Measurements from ENCODE around the gene HDC. TPM values are rescaled to one million over a fixed set of nuclear protein-coding genes. Genes with fewer than 3 reads are reported as not detected.

Gene HDC
- total and polyA plus RNA-seq, 11 donors = 0.18 to 0.97 (median 0.39) TPM; not detected in 3

DNA sequence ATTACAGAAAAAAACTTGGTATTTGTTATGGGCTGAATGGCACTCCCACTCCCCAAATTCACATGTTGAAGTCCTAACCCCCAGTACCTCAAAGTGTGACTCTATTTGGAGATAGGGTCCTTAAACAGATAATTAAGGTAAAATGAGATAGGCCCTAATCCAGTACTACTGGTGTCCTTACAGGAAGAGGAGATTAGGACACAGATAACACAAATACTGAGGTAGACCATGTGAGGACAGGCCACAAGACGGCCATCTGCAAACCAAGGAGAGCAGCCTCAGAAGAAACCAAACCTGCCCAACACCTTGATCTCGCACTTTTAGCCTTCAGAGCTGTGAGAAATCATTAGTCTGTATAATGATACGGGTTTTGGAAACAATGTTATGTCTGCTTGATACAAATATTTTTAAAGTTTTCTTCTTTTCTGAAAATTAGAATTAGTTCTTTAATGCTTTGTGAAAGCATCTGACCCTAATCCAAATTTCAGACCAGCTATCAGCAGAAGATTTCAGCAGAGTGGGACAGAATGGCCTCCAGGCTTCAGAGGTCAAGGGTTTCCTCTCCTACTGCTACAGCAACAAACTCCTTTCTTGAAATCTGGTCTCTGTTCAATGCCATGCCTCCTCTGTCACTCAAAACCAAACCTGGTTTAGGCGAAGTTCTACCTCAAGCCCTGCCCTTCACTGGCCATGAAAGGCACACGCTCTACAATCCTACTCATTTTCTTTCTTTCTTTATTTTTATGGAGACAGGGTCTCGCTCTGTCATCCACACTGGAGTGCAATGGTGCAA lies 22.0 kb upstream of the HDC start:
- TF ChIP-seq, protein P1, sequence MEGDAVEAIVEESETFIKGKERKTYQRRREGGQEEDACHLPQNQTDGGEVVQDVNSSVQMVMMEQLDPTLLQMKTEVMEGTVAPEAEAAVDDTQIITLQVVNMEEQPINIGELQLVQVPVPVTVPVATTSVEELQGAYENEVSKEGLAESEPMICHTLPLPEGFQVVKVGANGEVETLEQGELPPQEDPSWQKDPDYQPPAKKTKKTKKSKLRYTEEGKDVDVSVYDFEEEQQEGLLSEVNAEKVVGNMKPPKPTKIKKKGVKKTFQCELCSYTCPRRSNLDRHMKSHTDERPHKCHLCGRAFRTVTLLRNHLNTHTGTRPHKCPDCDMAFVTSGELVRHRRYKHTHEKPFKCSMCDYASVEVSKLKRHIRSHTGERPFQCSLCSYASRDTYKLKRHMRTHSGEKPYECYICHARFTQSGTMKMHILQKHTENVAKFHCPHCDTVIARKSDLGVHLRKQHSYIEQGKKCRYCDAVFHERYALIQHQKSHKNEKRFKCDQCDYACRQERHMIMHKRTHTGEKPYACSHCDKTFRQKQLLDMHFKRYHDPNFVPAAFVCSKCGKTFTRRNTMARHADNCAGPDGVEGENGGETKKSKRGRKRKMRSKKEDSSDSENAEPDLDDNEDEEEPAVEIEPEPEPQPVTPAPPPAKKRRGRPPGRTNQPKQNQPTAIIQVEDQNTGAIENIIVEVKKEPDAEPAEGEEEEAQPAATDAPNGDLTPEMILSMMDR (IDR thresholded peaks at IDR 0.05) = no peak
- TF ChIP-seq POLR2A (IDR thresholded peaks at IDR 0.05) = no peak
- 94 to 97% (median 96%) methylated on average over 6 of the region's 6 CpGs for WGBS, 4 donors
- H3K27me3 ChIP-seq = no peaks in the 10 kb centered on the region
- DNase-seq (no peak), ATAC-seq (no peak)
- intact Hi-C loops (cut with DNase I) = no loop called here
- peaks cover 0 to 70% (median 34%) of the 10 kb centered on the region in 9 donors for H3K36me3 ChIP-seq
- H3K27ac ChIP-seq = no peak overlapping the region
- H3K4me1 ChIP-seq = no peaks in the 10 kb centered on the region
- H3K9me3 ChIP-seq = no peaks in the 10 kb centered on the region
- no peak overlapping the region for H3K4me3 ChIP-seq

DNA sequence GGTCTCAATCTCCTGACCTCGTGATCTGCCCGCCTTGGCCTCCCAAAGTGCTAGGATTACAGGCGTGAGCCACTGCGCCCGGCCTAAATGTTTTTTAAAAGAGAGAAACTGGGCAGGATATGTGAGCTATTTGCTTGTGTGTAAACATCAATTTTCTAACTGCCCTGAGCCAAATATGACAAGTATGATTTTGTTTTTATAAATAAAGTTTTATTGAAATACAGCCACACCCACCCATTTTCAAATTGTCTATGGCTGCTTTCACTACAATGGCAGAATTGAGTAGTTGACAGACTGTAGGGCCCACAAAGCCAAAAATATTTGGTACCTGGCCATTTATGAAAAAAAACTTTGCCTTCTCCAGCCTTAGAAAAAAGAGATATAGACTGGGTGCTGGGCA lies 15.9 kb upstream of the HDC start:
- ATAC-seq (no peak), DNase-seq (no peak)
- intact Hi-C loops (cut with DNase I) = no loop called here
- TF ChIP-seq, protein P1 (IDR thresholded peaks at IDR 0.05) = no peak
- no peak for TF ChIP-seq POLR2A (IDR thresholded peaks at IDR 0.05)
- WGBS, 4 donors = 78 to 87% (median 80%) methylated on average over 5 of the region's 5 CpGs
- peaks cover 0 to 9% (median 0%) of the 10 kb centered on the region in 12 donors for H3K4me1 ChIP-seq
- no peak overlapping the region for H3K27ac ChIP-seq
- H3K9me3 ChIP-seq = no peaks in the 10 kb centered on the region
- H3K4me3 ChIP-seq = no peak overlapping the region
- H3K36me3 ChIP-seq = peaks cover 0 to 43% (median 16%) of the 10 kb centered on the region in 9 donors
- H3K27me3 ChIP-seq = no peaks in the 10 kb centered on the region

DNA sequence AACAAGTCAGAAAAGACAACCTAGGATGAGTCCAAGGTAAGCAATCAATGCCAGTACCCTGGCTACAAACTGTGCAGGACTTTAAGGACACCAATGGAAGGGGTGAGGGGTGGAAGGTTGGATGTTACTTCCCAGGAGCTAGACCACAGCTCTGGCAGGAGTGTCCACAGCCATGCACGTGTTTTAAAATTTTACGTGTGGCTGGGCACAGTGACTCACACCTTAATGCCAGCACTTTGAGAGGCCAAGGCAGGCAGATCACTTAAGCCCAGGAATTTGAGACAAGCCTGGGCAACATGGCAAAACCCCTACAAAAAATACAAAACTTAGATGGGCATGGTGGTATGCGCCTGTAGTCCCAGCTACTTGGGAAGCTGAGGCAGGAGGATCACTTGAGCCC lies 14.7 kb upstream of the HDC start:
- intact Hi-C loops (cut with DNase I) = no loop called here
- ATAC-seq (no peak), DNase-seq (no peak)
- Histone ChIP-seq H3K27me3 (no peaks in the 10 kb centered on the region), H3K27ac (no peak overlapping the region), H3K36me3 (peaks cover 0 to 34% (median 8%) of the 10 kb centered on the region in 9 donors), H3K9me3 (no peaks in the 10 kb centered on the region), H3K4me1 (peaks cover 0 to 9% (median 0%) of the 10 kb centered on the region in 12 donors), H3K4me3 (no peak overlapping the region)
- no peak for TF ChIP-seq POLR2A (IDR thresholded peaks at IDR 0.05)
- TF ChIP-seq, protein P1 (IDR thresholded peaks at IDR 0.05) = no peak
- WGBS, 4 donors = 97 to 100% (median 99%) methylated on average over 3 of the region's 3 CpGs

DNA sequence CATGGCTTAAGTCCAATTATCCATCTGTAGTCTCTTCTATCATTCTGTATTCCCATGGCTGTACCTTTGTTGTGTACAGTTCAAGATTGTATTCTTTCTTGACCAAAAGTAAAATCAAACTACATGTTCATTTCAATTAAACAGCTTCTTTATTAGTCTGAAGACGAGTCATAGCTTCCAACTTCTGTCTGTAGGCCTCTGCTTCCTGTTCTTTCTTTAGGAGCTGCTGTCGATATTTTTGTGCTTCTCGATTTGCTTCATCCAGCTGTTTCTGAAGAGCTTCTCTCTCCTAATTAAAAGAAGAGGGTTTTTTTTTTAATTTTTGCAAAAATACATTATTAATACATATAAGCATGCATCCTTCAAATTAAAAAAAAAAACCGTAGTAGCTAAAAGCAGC lies 13.0 kb upstream of the HDC start:
- DNase-seq (no peak), ATAC-seq (no peak)
- 78 to 82% (median 81%) methylated on average over 4 of the region's 4 CpGs for WGBS, 4 donors
- Histone ChIP-seq H3K27ac (peak overlapping the region in 1 of 12 donors; percentile 81), H3K9me3 (no peaks in the 10 kb centered on the region), H3K4me1 (peaks cover 0 to 9% (median 0%) of the 10 kb centered on the region in 12 donors), H3K27me3 (no peaks in the 10 kb centered on the region), H3K4me3 (no peak overlapping the region), H3K36me3 (peaks cover 0 to 17% (median 0%) of the 10 kb centered on the region in 9 donors)
- no peak for TF ChIP-seq POLR2A (IDR thresholded peaks at IDR 0.05)
- TF ChIP-seq, protein P1 (IDR thresholded peaks at IDR 0.05) = no peak
- intact Hi-C loops (cut with DNase I) = no loop called here

All from heart left ventricle (tissue), 16 donors.